GM23248 (cell line): ENCODE results near the gene XPA.
"Not testable (repeated sequence)": the region's sequence is repeated elsewhere in the genome, so short reads cannot be mapped to it uniquely, and the experiment has no call there.

Source experiments
- EZH2 ChIP-seq: fragments of 200-600 bp; sonication (generic); IDR thresholded peaks from 2 replicates; pipeline ENCODE4 v1.6.1; 2018; ENCODE audit warnings: antibody characterized with exemption, mild to moderate bottlenecking; ENCODE audit not compliant: insufficient read depth, poor library complexity, severe bottlenecking
- EZH2phosphoT487 ChIP-seq: fragments of 200-600 bp; sonication (generic); IDR thresholded peaks from 2 replicates; pipeline ENCODE4 v1.6.1; 2018; ENCODE audit warnings: antibody characterized with exemption, moderate library complexity, mild to moderate bottlenecking, low read depth; ENCODE audit not compliant: insufficient read depth

GRCh38 chr9:97744025-97744424 lies 46.9 kb upstream of the XPA start:
- not testable (repeated sequence) for TF ChIP-seq EZH2, EZH2phosphoT487
